GDM1 (cell line): ENCODE data around the gene DGCR2.
"Not testable (repeated sequence)": the region's sequence is repeated elsewhere in the genome, so short reads cannot be mapped to it uniquely, and the experiment has no call there.

Source experiments
- DNase-seq: peaks from one replicate; lab custom pipeline; 2025; lab: John Stamatoyannopoulos, UW

DGCR2 gene

GRCh38 chr22:19041704-19042074, 80.5 kb downstream of the DGCR2 start:
- DNase-seq: no peak

- DNase-seq: no peak
Observed at GRCh38 chr22:19040888-19041703, 81.1 kb downstream of the DGCR2 start.

GRCh38 chr22:19040391-19040861, 81.8 kb downstream of the DGCR2 start:
- no peak for DNase-seq

- DNase-seq: no peak
Observed at GRCh38 chr22:19039796-19040280, 82.4 kb downstream of the DGCR2 start.

GRCh38 chr22:19039448-19039780, 82.8 kb downstream of the DGCR2 start:
- DNase-seq: no peak

- no peak for DNase-seq
Observed at GRCh38 chr22:19038728-19039447, 83.3 kb downstream of the DGCR2 start.

GRCh38 chr22:19038164-19038546, 84.1 kb downstream of the DGCR2 start:
- no peak for DNase-seq

GRCh38 chr22:19037282-19038163, 84.7 kb downstream of the DGCR2 start:
- no peak for DNase-seq

- no peak for DNase-seq
Observed at GRCh38 chr22:19036523-19037273, 85.5 kb downstream of the DGCR2 start.

- DNase-seq: no peak
Observed at GRCh38 chr22:19036229-19036522, 86.0 kb downstream of the DGCR2 start.

- no peak for DNase-seq
Observed at GRCh38 chr22:19035474-19036228, 86.6 kb downstream of the DGCR2 start.

- DNase-seq: not testable (repeated sequence)
Observed at GRCh38 chr22:19035126-19035473, 87.1 kb downstream of the DGCR2 start.

- DNase-seq: not testable (repeated sequence)
Observed at GRCh38 chr22:19034724-19035120, 87.5 kb downstream of the DGCR2 start.

GRCh38 chr22:19034031-19034723, 88.0 kb downstream of the DGCR2 start:
- DNase-seq: not testable (repeated sequence)

- not testable (repeated sequence) for DNase-seq
Observed at GRCh38 chr22:19033568-19033905, 88.7 kb downstream of the DGCR2 start.

- DNase-seq: not testable (repeated sequence)
Observed at GRCh38 chr22:19032898-19033567, 89.2 kb downstream of the DGCR2 start.

- DNase-seq: not testable (repeated sequence)
Observed at GRCh38 chr22:19032156-19032785, 89.9 kb downstream of the DGCR2 start.

GRCh38 chr22:19030889-19031252, 91.3 kb downstream of the DGCR2 start:
- not testable (repeated sequence) for DNase-seq

- not testable (repeated sequence) for DNase-seq
Observed at GRCh38 chr22:19030226-19030888, 91.9 kb downstream of the DGCR2 start.
